ENCODE measurements around the gene SLC8A1. TPM values are rescaled to one million over a fixed set of nuclear protein-coding genes. Genes with fewer than 3 reads are reported as not detected.

The SLC8A1 gene
- total RNA-seq, 2 donors from 2014 or later, result 4.7 to 6.3 TPM

DNA sequence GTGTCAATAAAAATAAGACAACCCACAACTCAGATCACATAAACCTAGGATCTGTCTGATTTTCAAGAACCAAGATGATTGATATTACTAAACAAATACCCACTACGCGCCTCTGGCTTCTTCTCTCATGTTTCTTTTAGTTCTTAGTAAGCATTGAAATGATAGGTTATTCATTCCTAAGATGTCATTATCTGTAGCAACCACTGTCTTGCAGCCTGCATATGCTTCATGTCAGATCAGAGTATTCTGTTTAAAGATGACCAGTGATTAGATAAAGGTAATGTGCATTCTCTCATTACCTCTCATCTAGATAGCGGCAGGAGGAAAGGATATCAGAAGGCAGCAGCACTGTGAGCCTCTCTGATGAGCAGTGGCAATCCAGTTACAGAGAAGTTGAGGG lies 112.9 kb downstream of the SLC8A1 start:
- Histone ChIP-seq H3K36me3 (ENCODE audit: control insufficient read depth, insufficient read depth, low read length) (no peaks in the 10 kb centered on the region), H3K9me3 (ENCODE audit: control insufficient read depth, low read length) (no peaks in the 10 kb centered on the region), H3K4me3 (ENCODE audit: low read length) (no peak overlapping the region), H3K27me3 (ENCODE audit: control insufficient read depth, insufficient read depth, low read length, poor library complexity, severe bottlenecking) (no peaks in the 10 kb centered on the region), H3K4me1 (ENCODE audit: control insufficient read depth, insufficient read depth, low read length) (no peaks in the 10 kb centered on the region), H3K27ac (ENCODE audit: low read depth, low read length) (no peak overlapping the region), H3K9ac (ENCODE audit: extremely low read depth, low read length, poor library complexity, severe bottlenecking) (no peak overlapping the region)
- H3K4me3 Mint-ChIP-seq, result no peak overlapping the region
- no peaks in the 10 kb centered on the region for H3K36me3 Mint-ChIP-seq (ENCODE audit: low read depth)
- H3K4me1 Mint-ChIP-seq, result peaks cover 5% of the 10 kb centered on the region
- no peaks in the 10 kb centered on the region for H3K9me3 Mint-ChIP-seq
- WGBS, 2 experiments (ENCODE audit: insufficient coverage in 1 of 2, insufficient read length in 1 of 2), result 93% methylated on average over 3 of the region's 3 CpGs; no CpG with 5 or more reads in 1 of the 2 experiments
- no peak for DNase-seq
- no peak overlapping the region for H3K27ac Mint-ChIP-seq
- TF ChIP-seq, protein P1, sequence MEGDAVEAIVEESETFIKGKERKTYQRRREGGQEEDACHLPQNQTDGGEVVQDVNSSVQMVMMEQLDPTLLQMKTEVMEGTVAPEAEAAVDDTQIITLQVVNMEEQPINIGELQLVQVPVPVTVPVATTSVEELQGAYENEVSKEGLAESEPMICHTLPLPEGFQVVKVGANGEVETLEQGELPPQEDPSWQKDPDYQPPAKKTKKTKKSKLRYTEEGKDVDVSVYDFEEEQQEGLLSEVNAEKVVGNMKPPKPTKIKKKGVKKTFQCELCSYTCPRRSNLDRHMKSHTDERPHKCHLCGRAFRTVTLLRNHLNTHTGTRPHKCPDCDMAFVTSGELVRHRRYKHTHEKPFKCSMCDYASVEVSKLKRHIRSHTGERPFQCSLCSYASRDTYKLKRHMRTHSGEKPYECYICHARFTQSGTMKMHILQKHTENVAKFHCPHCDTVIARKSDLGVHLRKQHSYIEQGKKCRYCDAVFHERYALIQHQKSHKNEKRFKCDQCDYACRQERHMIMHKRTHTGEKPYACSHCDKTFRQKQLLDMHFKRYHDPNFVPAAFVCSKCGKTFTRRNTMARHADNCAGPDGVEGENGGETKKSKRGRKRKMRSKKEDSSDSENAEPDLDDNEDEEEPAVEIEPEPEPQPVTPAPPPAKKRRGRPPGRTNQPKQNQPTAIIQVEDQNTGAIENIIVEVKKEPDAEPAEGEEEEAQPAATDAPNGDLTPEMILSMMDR (conservative IDR thresholded peaks at IDR 0.05), result no peak
- no peaks in the 10 kb centered on the region for H3K27me3 Mint-ChIP-seq (ENCODE audit: insufficient read depth)

DNA sequence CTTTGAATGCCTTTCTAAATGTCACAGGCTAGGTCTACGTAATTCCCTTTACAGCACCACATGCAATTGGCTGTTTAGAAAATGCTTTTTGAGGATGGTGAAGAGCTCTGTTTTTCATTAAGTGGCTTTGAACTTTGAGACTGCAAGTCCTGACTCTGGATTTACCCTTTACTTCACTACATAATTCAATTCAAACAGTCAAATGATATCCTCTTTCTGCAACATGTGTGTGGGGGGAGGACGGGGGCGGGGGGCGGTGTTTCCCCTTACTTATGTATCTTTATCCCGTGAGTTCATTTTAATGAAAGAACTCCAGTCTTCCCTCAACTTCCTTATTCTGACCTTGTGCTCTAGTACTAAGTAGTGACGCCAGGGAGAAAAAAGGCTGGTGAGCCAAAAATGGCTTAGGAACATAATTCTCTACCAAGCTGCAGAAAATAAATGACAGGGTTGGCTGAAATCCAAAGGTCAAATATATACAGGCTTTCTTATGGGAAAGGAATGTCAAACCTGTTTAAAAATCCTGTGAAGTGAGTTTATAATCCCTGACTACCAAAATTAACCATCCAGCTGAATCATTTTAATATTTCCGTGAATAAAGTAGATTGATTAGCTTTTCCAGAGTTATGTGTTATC lies 119.6 kb downstream of the SLC8A1 start:
- TF ChIP-seq, protein P1 (conservative IDR thresholded peaks at IDR 0.05), result no peak
- Mint-ChIP-seq H3K9me3 (no peaks in the 10 kb centered on the region), H3K36me3 (ENCODE audit: low read depth) (no peaks in the 10 kb centered on the region), H3K4me1 (no peaks in the 10 kb centered on the region), H3K4me3 (no peak overlapping the region), H3K27me3 (ENCODE audit: insufficient read depth) (no peaks in the 10 kb centered on the region), H3K27ac (no peak overlapping the region)
- no peak for DNase-seq
- WGBS, 2 experiments (ENCODE audit: insufficient coverage in 1 of 2, insufficient read length in 1 of 2), result 75% methylated on average over 6 of the region's 7 CpGs; no CpG with 5 or more reads in 1 of the 2 experiments
- H3K4me3 ChIP-seq (ENCODE audit: low read length), result no peak overlapping the region
- H3K27ac ChIP-seq (ENCODE audit: low read depth, low read length), result no peak overlapping the region
- H3K36me3 ChIP-seq (ENCODE audit: control insufficient read depth, insufficient read depth, low read length), result no peaks in the 10 kb centered on the region
- no peaks in the 10 kb centered on the region for H3K9me3 ChIP-seq (ENCODE audit: control insufficient read depth, low read length)
- H3K9ac ChIP-seq (ENCODE audit: extremely low read depth, low read length, poor library complexity, severe bottlenecking), result no peak overlapping the region
- H3K4me1 ChIP-seq (ENCODE audit: control insufficient read depth, insufficient read depth, low read length), result no peaks in the 10 kb centered on the region
- no peaks in the 10 kb centered on the region for H3K27me3 ChIP-seq (ENCODE audit: control insufficient read depth, insufficient read depth, low read length, poor library complexity, severe bottlenecking)

DNA sequence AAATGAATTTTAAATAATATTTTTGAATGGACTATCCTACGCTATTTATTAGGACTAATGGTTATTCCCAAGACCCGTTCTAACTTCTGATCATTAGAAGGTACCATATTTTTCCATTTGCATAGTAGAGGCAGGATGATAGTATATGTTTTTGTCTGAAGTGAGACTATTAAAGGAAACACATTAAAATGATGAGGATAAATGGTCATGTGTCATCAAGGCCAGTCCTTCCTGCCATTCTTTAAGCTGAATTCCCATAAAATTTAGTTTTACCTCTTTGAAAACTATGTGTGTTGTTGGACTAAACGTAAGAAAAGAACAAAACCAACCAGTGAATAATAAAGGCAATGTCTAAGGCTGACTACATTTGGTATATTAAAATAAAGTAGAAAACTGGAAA lies 121.8 kb downstream of the SLC8A1 start:
- H3K4me3 Mint-ChIP-seq, result no peak overlapping the region
- no peak overlapping the region for H3K27ac ChIP-seq (ENCODE audit: low read depth, low read length)

More for the DNA sequence above, 121.8 kb downstream of the SLC8A1 start:
- no peak for DNase-seq
- Mint-ChIP-seq H3K27ac (no peak overlapping the region), H3K36me3 (ENCODE audit: low read depth) (no peaks in the 10 kb centered on the region), H3K4me1 (no peaks in the 10 kb centered on the region), H3K9me3 (no peaks in the 10 kb centered on the region), H3K27me3 (ENCODE audit: insufficient read depth) (no peaks in the 10 kb centered on the region)
- Histone ChIP-seq H3K9me3 (ENCODE audit: control insufficient read depth, low read length) (no peaks in the 10 kb centered on the region), H3K36me3 (ENCODE audit: control insufficient read depth, insufficient read depth, low read length) (no peaks in the 10 kb centered on the region), H3K4me1 (ENCODE audit: control insufficient read depth, insufficient read depth, low read length) (no peaks in the 10 kb centered on the region), H3K9ac (ENCODE audit: extremely low read depth, low read length, poor library complexity, severe bottlenecking) (no peak overlapping the region), H3K27me3 (ENCODE audit: control insufficient read depth, insufficient read depth, low read length, poor library complexity, severe bottlenecking) (no peaks in the 10 kb centered on the region), H3K4me3 (ENCODE audit: low read length) (no peak overlapping the region)
- 92% methylated on average over 2 of the region's 3 CpGs; no CpG with 5 or more reads in 1 of the 2 experiments for WGBS, 2 experiments (ENCODE audit: insufficient coverage in 1 of 2, insufficient read length in 1 of 2)
- TF ChIP-seq, protein P1 (conservative IDR thresholded peaks at IDR 0.05), result no peak
